ENCODE results near the gene TRIP12.
"Not testable (repeated sequence)": the region's sequence is repeated elsewhere in the genome, so short reads cannot be mapped to it uniquely, and the experiment has no call there.

TRIP12 gene

GRCh38 chr2:229800997-229801754 lies 120.6 kb downstream of the TRIP12 start:
- peak; percentile 72 for DNase-seq (ENCODE audit: low read depth, low spot score)
- TF ChIP-seq CTCF (IDR thresholded peaks at IDR 0.05; ENCODE audit: low read depth, low read length) = peak; percentile 73
- in situ Hi-C loops (cut with HindIII; ENCODE audit: low sequenced_read_pairs) = no loop called here
- no peak overlapping the region for H3K4me3 ChIP-seq (ENCODE audit: low read depth, low read length)

GRCh38 chr2:229798446-229799155 lies 123.2 kb downstream of the TRIP12 start:
- in situ Hi-C loops (cut with HindIII; ENCODE audit: low sequenced_read_pairs) = no loop called here
- peak; percentile 45 for DNase-seq (ENCODE audit: low read depth, low spot score)
- H3K4me3 ChIP-seq (ENCODE audit: low read depth, low read length) = no peak overlapping the region
- no peak for TF ChIP-seq CTCF (IDR thresholded peaks at IDR 0.05; ENCODE audit: low read depth, low read length)

- H3K4me3 ChIP-seq (ENCODE audit: low read depth, low read length) = no peak overlapping the region
Measured at GRCh38 chr2:229795058-229795457, 126.8 kb downstream of the TRIP12 start.

GRCh38 chr2:229794636-229795035 lies 127.2 kb downstream of the TRIP12 start:
- DNase-seq (ENCODE audit: low read depth, low spot score) = no peak
- in situ Hi-C loops (cut with HindIII; ENCODE audit: low sequenced_read_pairs) = no loop called here
- H3K4me3 ChIP-seq (ENCODE audit: low read depth, low read length) = no peak overlapping the region
- TF ChIP-seq CTCF (IDR thresholded peaks at IDR 0.05; ENCODE audit: low read depth, low read length) = no peak

More at GRCh38 chr2:229795058-229795457, 126.8 kb downstream of the TRIP12 start:
- in situ Hi-C loops (cut with HindIII; ENCODE audit: low sequenced_read_pairs) = no loop called here
- DNase-seq (ENCODE audit: low read depth, low spot score) = no peak
- no peak for TF ChIP-seq CTCF (IDR thresholded peaks at IDR 0.05; ENCODE audit: low read depth, low read length)

- in situ Hi-C loops (cut with HindIII; ENCODE audit: low sequenced_read_pairs); H3K4me3 ChIP-seq (ENCODE audit: low read depth, low read length); DNase-seq (ENCODE audit: low read depth, low spot score): not testable (repeated sequence)
Measured at GRCh38 chr2:229786289-229786688, 135.5 kb downstream of the TRIP12 start.

GRCh38 chr2:229784791-229785190 lies 137.0 kb downstream of the TRIP12 start:
- in situ Hi-C loops (cut with HindIII; ENCODE audit: low sequenced_read_pairs) = no loop called here
- TF ChIP-seq CTCF (IDR thresholded peaks at IDR 0.05; ENCODE audit: low read depth, low read length) = no peak
- no peak overlapping the region for H3K4me3 ChIP-seq (ENCODE audit: low read depth, low read length)
- DNase-seq (ENCODE audit: low read depth, low spot score) = no peak

GRCh38 chr2:229783108-229783721 lies 138.6 kb downstream of the TRIP12 start:
- in situ Hi-C loops (cut with HindIII; ENCODE audit: low sequenced_read_pairs) = no loop called here
- no peak for TF ChIP-seq CTCF (IDR thresholded peaks at IDR 0.05; ENCODE audit: low read depth, low read length)
- DNase-seq (ENCODE audit: low read depth, low spot score) = no peak
- H3K4me3 ChIP-seq (ENCODE audit: low read depth, low read length) = no peak overlapping the region

Measured in astrocyte of the spinal cord (primary cell).